ENCODE results near the gene PTCH2. TPM values are rescaled to one million over a fixed set of nuclear protein-coding genes. Genes with fewer than 3 reads are reported as not detected.
A peak's percentile ranks its signal among the peaks of the same experiment; 100 is the strongest.
"Not testable (repeated sequence)": the region's sequence is repeated elsewhere in the genome, so short reads cannot be mapped to it uniquely, and the experiment has no call there.

Gene PTCH2
- total and polyA plus RNA-seq, 10 donors = 0.56 to 1.6 (median 1.2) TPM

- H3K27ac ChIP-seq = peak overlapping the region in 1 of 8 donors; percentile 96
- WGBS, 5 donors = 93 to 96% (median 96%) methylated on average over 11 of the region's 11 CpGs
- intact Hi-C loops (cut with DNase I; ENCODE audit: low total_unique reads) = no loop called here
These were observed 25.1 kb downstream of the PTCH2 start for GRCh38 chr1:44817771-44818495.

DNA sequence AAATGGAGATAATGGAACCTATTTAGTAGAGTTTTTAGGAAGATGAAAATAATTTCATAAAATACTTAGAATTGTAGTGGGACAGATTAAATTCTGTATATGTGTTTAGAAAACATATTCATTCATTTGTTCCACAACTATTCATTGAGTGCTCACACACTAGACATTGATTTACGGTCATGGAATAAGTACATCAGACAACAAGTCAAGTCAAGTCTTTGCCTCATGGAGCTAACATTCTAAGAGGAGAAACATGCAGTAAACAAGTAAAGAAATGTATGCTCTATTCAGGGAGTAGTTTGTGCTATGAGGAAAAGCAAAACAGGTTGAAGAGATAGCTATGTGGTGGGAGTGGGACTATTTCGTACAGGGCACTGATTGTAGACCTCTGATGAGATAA is 25.7 kb downstream of the PTCH2 start:
- Histone ChIP-seq H3K27me3 (replicated peaks in 1 of 7) (no peaks in the 10 kb centered on the region), H3K36me3 (no peaks in the 10 kb centered on the region), H3K4me1 (peaks cover 3 to 64% (median 50%) of the 10 kb centered on the region in 6 donors), H3K27ac (no peak overlapping the region), H3K4me3 (no peak overlapping the region), H3K9me3 (no peaks in the 10 kb centered on the region)
- DNase-seq = no peak
- TF ChIP-seq POLR2AphosphoS5 (IDR thresholded peaks at IDR 0.05) = no peak
- no peak for TF ChIP-seq CTCF (IDR thresholded peaks at IDR 0.05 in 8 of 11, conservative IDR thresholded peaks at IDR 0.05 in 3 of 11)
- 90 to 98% (median 92%) methylated on average over 2 of the region's 2 CpGs for WGBS, 5 donors
- intact Hi-C loops (cut with DNase I; ENCODE audit: low total_unique reads) = no loop called here

More at GRCh38 chr1:44817771-44818495, 25.1 kb downstream of the PTCH2 start:
- no peaks in the 10 kb centered on the region for H3K36me3 ChIP-seq
- peak; percentile 40 for DNase-seq
- TF ChIP-seq CTCF (IDR thresholded peaks at IDR 0.05 in 8 of 11, conservative IDR thresholded peaks at IDR 0.05 in 3 of 11) (no peak), POLR2AphosphoS5 (IDR thresholded peaks at IDR 0.05) (no peak), POLR2A (IDR thresholded peaks at IDR 0.05) (no peak)
- no peaks in the 10 kb centered on the region for H3K27me3 ChIP-seq (replicated peaks in 1 of 7)
- H3K9me3 ChIP-seq = no peaks in the 10 kb centered on the region
- no peak overlapping the region for H3K4me3 ChIP-seq
- peaks cover 3 to 58% (median 45%) of the 10 kb centered on the region in 6 donors for H3K4me1 ChIP-seq

DNA sequence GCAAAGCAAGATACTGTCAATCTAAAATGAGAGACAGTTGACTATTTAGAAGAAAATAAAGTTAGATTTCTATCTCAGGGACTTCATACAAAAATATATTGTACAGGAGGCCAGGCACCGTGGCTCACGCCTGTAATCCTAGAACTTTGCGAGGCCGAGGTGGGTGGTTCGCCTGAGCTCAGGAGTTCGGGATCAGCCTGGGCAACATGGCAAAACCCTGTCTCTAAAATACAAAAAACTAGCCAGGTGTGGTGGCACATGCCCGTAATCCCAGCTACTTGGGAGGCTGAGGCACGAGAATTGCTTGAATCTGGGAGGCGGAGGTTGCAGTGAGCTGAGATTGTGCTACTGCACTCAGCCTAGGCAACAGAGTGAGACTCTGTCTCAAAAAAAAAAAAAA is 27.1 kb downstream of the PTCH2 start:
- H3K9me3 ChIP-seq; H3K36me3 ChIP-seq; H3K4me3 ChIP-seq; H3K27ac ChIP-seq; H3K27me3 ChIP-seq (replicated peaks in 1 of 7); intact Hi-C loops (cut with DNase I; ENCODE audit: low total_unique reads): not testable (repeated sequence)
- 82 to 98% (median 90%) methylated on average over 9 of the region's 9 CpGs for WGBS, 5 donors
- peaks cover 7 to 74% (median 60%) of the 10 kb centered on the region in 6 donors for H3K4me1 ChIP-seq
- peak; percentile 55 for DNase-seq

- peaks cover 34 to 80% (median 66%) of the 10 kb centered on the region in 6 donors for H3K4me1 ChIP-seq
- no peak for TF ChIP-seq POLR2AphosphoS5 (IDR thresholded peaks at IDR 0.05)
- TF ChIP-seq POLR2A (IDR thresholded peaks at IDR 0.05) = no peak
- TF ChIP-seq CTCF (IDR thresholded peaks at IDR 0.05 in 8 of 11, conservative IDR thresholded peaks at IDR 0.05 in 3 of 11) = no peak
- H3K4me3 ChIP-seq = peak overlapping the region in 7 of 8 donors; percentile 38 to 66 (median 47)
- H3K27ac ChIP-seq = peak overlapping the region; percentile 71 to 98 (median 89)
- DNase-seq = no peak
- intact Hi-C loops (cut with DNase I; ENCODE audit: low total_unique reads) = no loop called here
- H3K27me3 ChIP-seq (replicated peaks in 1 of 7) = no peaks in the 10 kb centered on the region
- 63 to 80% (median 73%) methylated on average over 45 to 48 of the region's 48 CpGs for WGBS, 5 donors
- no peaks in the 10 kb centered on the region for H3K9me3 ChIP-seq
- no peaks in the 10 kb centered on the region for H3K36me3 ChIP-seq
These were observed 30.1 kb downstream of the PTCH2 start for GRCh38 chr1:44812822-44813543.
